Activated CD4-positive, alpha-beta memory T cell treated with anti-CD3 and anti-CD28 coated beads for 36 hours (primary cell): Measurements from ENCODE around the gene TMEM181. TPM values are rescaled to one million over a fixed set of nuclear protein-coding genes. Genes with fewer than 3 reads are reported as not detected.

Source experiments
- CTCF ChIA-PET: fragments of 350-600 bp; sonication (Branson Sonifier 250); formaldehyde crosslinking; loops from one replicate; lab custom pipeline; 2021; ENCODE audit warnings: antibody characterized with exemption, inconsistent platforms; lab: Charles Lee
- POLR2A ChIA-PET: fragments of 350-600 bp; sonication (Branson Sonifier 250); formaldehyde crosslinking; loops from one replicate; lab custom pipeline; 2021; ENCODE audit warnings: antibody characterized with exemption; lab: Charles Lee
- DNase-seq: peaks from one replicate; pipeline ENCODE4 v3.0.0-alpha.2; 2020
- H3K27ac Mint-ChIP-seq: one replicate; pipeline ENCODE4 v1.8.0; 2021; ENCODE audit warnings: mixed read lengths
- H3K27me3 Mint-ChIP-seq: one replicate; pipeline ENCODE4 v1.8.0; 2021; ENCODE audit warnings: mixed read lengths
- H3K36me3 Mint-ChIP-seq: one replicate; pipeline ENCODE4 v1.8.0; 2021; ENCODE audit warnings: mixed read lengths
- H3K4me1 Mint-ChIP-seq: one replicate; pipeline ENCODE4 v1.8.0; 2021; ENCODE audit warnings: low read depth, mixed read lengths
- H3K4me3 Mint-ChIP-seq: one replicate; pipeline ENCODE4 v1.8.0; 2021; ENCODE audit warnings: mild to moderate bottlenecking, mixed read lengths
- H3K9me3 Mint-ChIP-seq: one replicate; pipeline ENCODE4 v1.8.0; 2021; ENCODE audit warnings: mixed read lengths
- intact Hi-C: fragments of 100-400 bp; cut with micrococcal nuclease; formaldehyde crosslinking; loops from one replicate; pipeline ENCODE4 v1.15.1; 2023
- total RNA-seq, 2 experiments: library from RNA; stranded (reverse); gene quantifications; one replicate each; pipeline ENCODE4 v1.2.3, GENCODE V29; 2021

The TMEM181 gene
- total RNA-seq, 2 experiments from 2014 or later: 11.3 to 11.6 TPM

GRCh38 chr6:158567152-158567551 lies 7.3 kb downstream of the TMEM181 start:
- Mint-ChIP-seq H3K4me3 (no peak overlapping the region), H3K4me1 (peaks cover 72% of the 10 kb centered on the region), H3K27me3 (no peaks in the 10 kb centered on the region), H3K36me3 (peaks cover 8% of the 10 kb centered on the region), H3K27ac (peak overlapping the region; percentile 79), H3K9me3 (no peaks in the 10 kb centered on the region)
- ChIA-PET POLR2A (no interaction called here), CTCF (interaction anchor here (2.4 kb wide), 1 partner anchor 353 kb away, joined by 12 read pairs; no protein-coding TSS in a partner anchor)
- no peak for DNase-seq
- intact Hi-C loops: no loop called here

- Mint-ChIP-seq H3K36me3 (peaks cover 10% of the 10 kb centered on the region), H3K9me3 (no peaks in the 10 kb centered on the region), H3K4me3 (peak overlapping the region; percentile 14), H3K27me3 (no peaks in the 10 kb centered on the region), H3K27ac (peak overlapping the region; percentile 79), H3K4me1 (peaks cover 71% of the 10 kb centered on the region)
- DNase-seq: peak; percentile 36
- CTCF ChIA-PET: interaction anchor here (1.0 to 2.4 kb wide), 2 partner anchors 15 to 354 kb away, joined by 3 to 12 read pairs; no protein-coding TSS in a partner anchor
- intact Hi-C loops: no loop called here
- POLR2A ChIA-PET: interaction anchor here (0.5 kb wide), 1 partner anchor 350 kb away, joined by 4 read pairs; no protein-coding TSS in a partner anchor
Observed at GRCh38 chr6:158567871-158568401, 8.0 kb downstream of the TMEM181 start.

GRCh38 chr6:158568549-158568948 lies 8.7 kb downstream of the TMEM181 start:
- CTCF ChIA-PET: interaction anchor here (1.0 to 2.4 kb wide), 2 partner anchors 16 to 355 kb away, joined by 3 to 12 read pairs; no protein-coding TSS in a partner anchor
- intact Hi-C loops: no loop called here

GRCh38 chr6:158569036-158569435 lies 9.1 kb downstream of the TMEM181 start:
- peaks cover 71% of the 10 kb centered on the region for H3K4me1 Mint-ChIP-seq
- no peaks in the 10 kb centered on the region for H3K9me3 Mint-ChIP-seq
- H3K27me3 Mint-ChIP-seq: no peaks in the 10 kb centered on the region
- ChIA-PET POLR2A (no interaction called here), CTCF (interaction anchor here (2.4 kb wide), 1 partner anchor 355 kb away, joined by 12 read pairs; no protein-coding TSS in a partner anchor)
- H3K36me3 Mint-ChIP-seq: peaks cover 10% of the 10 kb centered on the region
- intact Hi-C loops: no loop called here
- DNase-seq: no peak
- no peak overlapping the region for H3K4me3 Mint-ChIP-seq
- peak overlapping the region; percentile 47 for H3K27ac Mint-ChIP-seq

More at GRCh38 chr6:158568549-158568948, 8.7 kb downstream of the TMEM181 start:
- POLR2A ChIA-PET: no interaction called here
- Mint-ChIP-seq H3K36me3 (peaks cover 10% of the 10 kb centered on the region), H3K4me1 (peaks cover 74% of the 10 kb centered on the region), H3K9me3 (no peaks in the 10 kb centered on the region), H3K4me3 (no peak overlapping the region), H3K27ac (peak overlapping the region; percentile 79), H3K27me3 (no peaks in the 10 kb centered on the region)
- no peak for DNase-seq

GRCh38 chr6:158570681-158570962 lies 10.7 kb downstream of the TMEM181 start:
- H3K4me3 Mint-ChIP-seq: no peak overlapping the region
- intact Hi-C loops: no loop called here
- POLR2A ChIA-PET: no interaction called here
- H3K9me3 Mint-ChIP-seq: no peaks in the 10 kb centered on the region
- peaks cover 10% of the 10 kb centered on the region for H3K36me3 Mint-ChIP-seq
- DNase-seq: no peak
- no peaks in the 10 kb centered on the region for H3K27me3 Mint-ChIP-seq
- CTCF ChIA-PET: no interaction called here
- peaks cover 65% of the 10 kb centered on the region for H3K4me1 Mint-ChIP-seq
- no peak overlapping the region for H3K27ac Mint-ChIP-seq

GRCh38 chr6:158571826-158572652 lies 12.1 kb downstream of the TMEM181 start:
- no peak for DNase-seq
- Mint-ChIP-seq H3K9me3 (no peaks in the 10 kb centered on the region), H3K27me3 (no peaks in the 10 kb centered on the region), H3K4me3 (no peak overlapping the region), H3K36me3 (peaks cover 11% of the 10 kb centered on the region), H3K27ac (no peak overlapping the region), H3K4me1 (peaks cover 62% of the 10 kb centered on the region)
- CTCF ChIA-PET: no interaction called here
- POLR2A ChIA-PET: no interaction called here
- intact Hi-C loops: no loop called here

- H3K27ac Mint-ChIP-seq: no peak overlapping the region
- DNase-seq: no peak
- no peak overlapping the region for H3K4me3 Mint-ChIP-seq
- H3K36me3 Mint-ChIP-seq: peaks cover 16% of the 10 kb centered on the region
- intact Hi-C loops: no loop called here
- ChIA-PET POLR2A (no interaction called here), CTCF (no interaction called here)
- H3K27me3 Mint-ChIP-seq: no peaks in the 10 kb centered on the region
- H3K4me1 Mint-ChIP-seq: peaks cover 62% of the 10 kb centered on the region
- H3K9me3 Mint-ChIP-seq: no peaks in the 10 kb centered on the region
Observed at GRCh38 chr6:158572653-158573541, 13.0 kb downstream of the TMEM181 start.

- Mint-ChIP-seq H3K4me3 (no peak overlapping the region), H3K27me3 (no peaks in the 10 kb centered on the region), H3K27ac (no peak overlapping the region), H3K36me3 (peaks cover 16% of the 10 kb centered on the region), H3K4me1 (peaks cover 61% of the 10 kb centered on the region), H3K9me3 (no peaks in the 10 kb centered on the region)
- CTCF ChIA-PET: no interaction called here
- DNase-seq: no peak
- intact Hi-C loops: no loop called here
- POLR2A ChIA-PET: no interaction called here
Observed at GRCh38 chr6:158573542-158573931, 13.6 kb downstream of the TMEM181 start.

- no peak overlapping the region for H3K4me3 Mint-ChIP-seq
- no peaks in the 10 kb centered on the region for H3K27me3 Mint-ChIP-seq
- peaks cover 16% of the 10 kb centered on the region for H3K36me3 Mint-ChIP-seq
- CTCF ChIA-PET: interaction anchor here (0.7 kb wide), 1 partner anchor 13 kb away, joined by 3 read pairs; no protein-coding TSS in a partner anchor
- POLR2A ChIA-PET: no interaction called here
- no peak for DNase-seq
- no peak overlapping the region for H3K27ac Mint-ChIP-seq
- intact Hi-C loops: loop anchor here (5.0 kb wide), 1 partner anchor 57 kb away; no protein-coding TSS in a partner anchor
- H3K9me3 Mint-ChIP-seq: no peaks in the 10 kb centered on the region
- H3K4me1 Mint-ChIP-seq: peaks cover 58% of the 10 kb centered on the region
Observed at GRCh38 chr6:158574800-158575199, 14.9 kb downstream of the TMEM181 start.

GRCh38 chr6:158575550-158575949 lies 15.7 kb downstream of the TMEM181 start:
- H3K27me3 Mint-ChIP-seq: no peaks in the 10 kb centered on the region
- no peak for DNase-seq
- H3K9me3 Mint-ChIP-seq: no peaks in the 10 kb centered on the region
- peaks cover 56% of the 10 kb centered on the region for H3K4me1 Mint-ChIP-seq
- intact Hi-C loops: loop anchor here (5.0 kb wide), 1 partner anchor 58 kb away; no protein-coding TSS in a partner anchor
- H3K4me3 Mint-ChIP-seq: no peak overlapping the region
- peaks cover 13% of the 10 kb centered on the region for H3K36me3 Mint-ChIP-seq
- H3K27ac Mint-ChIP-seq: no peak overlapping the region
- CTCF ChIA-PET: no interaction called here
- POLR2A ChIA-PET: interaction anchor here (0.6 kb wide), 1 partner anchor 264 kb away, joined by 3 read pairs; no protein-coding TSS in a partner anchor

- ChIA-PET POLR2A (no interaction called here), CTCF (interaction anchor here (0.7 to 2.3 kb wide), 3 partner anchors 11 to 363 kb away, joined by 3 to 12 read pairs (median 5); no protein-coding TSS in a partner anchor)
- Mint-ChIP-seq H3K27ac (peak overlapping the region; percentile 16), H3K36me3 (peaks cover 45% of the 10 kb centered on the region), H3K4me3 (no peak overlapping the region), H3K9me3 (no peaks in the 10 kb centered on the region), H3K27me3 (no peaks in the 10 kb centered on the region), H3K4me1 (peaks cover 2% of the 10 kb centered on the region)
- intact Hi-C loops: no loop called here
- DNase-seq: no peak
Observed at GRCh38 chr6:158584236-158584651, 24.4 kb downstream of the TMEM181 start.
